Measurements from ENCODE around the gene STAT1. TPM values are rescaled to one million over a fixed set of nuclear protein-coding genes. Genes with fewer than 3 reads are reported as not detected.

Gene STAT1
- total and polyA plus RNA-seq, 9 of the 15 experiments (the other 6 are each of a cell fraction or from before 2014, with no cell fraction given) = 8.7 to 34.4 (median 26.8) TPM

GRCh38 chr2:191037351-191037750, 23.4 kb upstream of the STAT1 start:
- no peak overlapping the region for H3K27ac ChIP-seq (ENCODE audit: extremely low read depth, low read depth, low read length)
- no peak overlapping the region for H3K4me2 ChIP-seq (ENCODE audit: insufficient read depth, low read length)
- in situ Hi-C loops (cut with MboI) (loop anchor here (10.0 kb wide), 1 partner anchor 807 kb away; the partner anchor contains the start of gene CAVIN2), intact Hi-C loops (cut with micrococcal nuclease) (no loop called here)
- H3K9me1 ChIP-seq (ENCODE audit: control insufficient read depth, insufficient read depth, low read length) = no peaks in the 10 kb centered on the region
- BruUV-seq (replicated peaks) = no TSS peak
- H3K36me3 ChIP-seq (ENCODE audit: control insufficient read depth, insufficient read depth, low read length) = no peaks in the 10 kb centered on the region; the same call in 2 of the 3 replicates
- WGBS (ENCODE audit: insufficient coverage, low coverage, missing lambda C conversion rate) = 50% methylated on average over 4 of the region's 4 CpGs
- ATAC-seq (no peak), DNase-seq (ENCODE audit: extremely low read depth in 1 of 4, low spot score in 3 of 4) (no peak), FAIRE-seq (no peak)
- H3K4me3 ChIP-seq = no peak overlapping the region
- H3K9ac ChIP-seq (ENCODE audit: insufficient read depth in 1 of 2, low read depth in 2 of 2, low read length in 2 of 2) = no peak overlapping the region
- H2AFZ ChIP-seq (ENCODE audit: low read depth, low read length) = peak overlapping the region; percentile 19; the same call in 1 of the 2 replicates
- peaks cover 0 to 24% of the 10 kb centered on the region in 2 experiments; a peak in 3 of 5 replicates for H3K4me1 ChIP-seq (replicated peaks in 1 of 2; ENCODE audit: control insufficient read depth in 2 of 2, insufficient read depth in 2 of 2, low read length in 2 of 2)
- no peaks in the 10 kb centered on the region for H4K20me1 ChIP-seq (replicated peaks; ENCODE audit: control insufficient read depth, insufficient read depth, low read length)
- TF ChIP-seq NFATC3 (IDR thresholded peaks at IDR 0.05) (no peak), BRF2 (IDR thresholded peaks at IDR 0.05; ENCODE audit: borderline replicate concordance, insufficient read depth, insufficient read length) (no peak), ATF6 (CRISPR knock-in tag; IDR thresholded peaks at IDR 0.05) (no peak), GTF2F1 (IDR thresholded peaks at IDR 0.05; ENCODE audit: low read depth, low read length) (no peak), RFX7 (CRISPR knock-in tag; IDR thresholded peaks at IDR 0.05) (no peak), REST (IDR thresholded peaks at IDR 0.05; ENCODE audit: borderline replicate concordance) (no peak), REST (CRISPR knock-in tag; IDR thresholded peaks at IDR 0.05; ENCODE audit: low read depth) (no peak), ARID1B (IDR thresholded peaks at IDR 0.05) (no peak), EHMT2 (IDR thresholded peaks at IDR 0.05) (no peak), MEIS2 (IDR thresholded peaks at IDR 0.05; ENCODE audit: partially characterized antibody) (no peak)
- ChIA-PET POLR2A (interaction anchor here (0.9 to 1.7 kb wide), 2 partner anchors 11 to 15 kb away, joined by 4 to 5 read pairs; no protein-coding TSS in a partner anchor), CTCF (ENCODE audit: low intra/inter-chr PET ratio) (no interaction called here)
- no peaks in the 10 kb centered on the region for H3K9me3 ChIP-seq (replicated peaks; ENCODE audit: control insufficient read depth, insufficient read depth, low read depth, low read length)
- H3K27me3 ChIP-seq (ENCODE audit: control insufficient read depth in 2 of 2, insufficient read depth in 2 of 2, low read length in 2 of 2) = no peaks in the 10 kb centered on the region
- no peaks in the 10 kb centered on the region for H3K79me2 ChIP-seq (ENCODE audit: control insufficient read depth, insufficient read depth, low read length)

Measured in K562 (cell line).